ENCODE measurements around the gene MYEOV. TPM values are rescaled to one million over a fixed set of nuclear protein-coding genes. Genes with fewer than 3 reads are reported as not detected.

The MYEOV gene
- total and polyA plus RNA-seq, 9 donors = 0.12 to 0.79 (median 0.53) TPM; not detected in 3

DNA sequence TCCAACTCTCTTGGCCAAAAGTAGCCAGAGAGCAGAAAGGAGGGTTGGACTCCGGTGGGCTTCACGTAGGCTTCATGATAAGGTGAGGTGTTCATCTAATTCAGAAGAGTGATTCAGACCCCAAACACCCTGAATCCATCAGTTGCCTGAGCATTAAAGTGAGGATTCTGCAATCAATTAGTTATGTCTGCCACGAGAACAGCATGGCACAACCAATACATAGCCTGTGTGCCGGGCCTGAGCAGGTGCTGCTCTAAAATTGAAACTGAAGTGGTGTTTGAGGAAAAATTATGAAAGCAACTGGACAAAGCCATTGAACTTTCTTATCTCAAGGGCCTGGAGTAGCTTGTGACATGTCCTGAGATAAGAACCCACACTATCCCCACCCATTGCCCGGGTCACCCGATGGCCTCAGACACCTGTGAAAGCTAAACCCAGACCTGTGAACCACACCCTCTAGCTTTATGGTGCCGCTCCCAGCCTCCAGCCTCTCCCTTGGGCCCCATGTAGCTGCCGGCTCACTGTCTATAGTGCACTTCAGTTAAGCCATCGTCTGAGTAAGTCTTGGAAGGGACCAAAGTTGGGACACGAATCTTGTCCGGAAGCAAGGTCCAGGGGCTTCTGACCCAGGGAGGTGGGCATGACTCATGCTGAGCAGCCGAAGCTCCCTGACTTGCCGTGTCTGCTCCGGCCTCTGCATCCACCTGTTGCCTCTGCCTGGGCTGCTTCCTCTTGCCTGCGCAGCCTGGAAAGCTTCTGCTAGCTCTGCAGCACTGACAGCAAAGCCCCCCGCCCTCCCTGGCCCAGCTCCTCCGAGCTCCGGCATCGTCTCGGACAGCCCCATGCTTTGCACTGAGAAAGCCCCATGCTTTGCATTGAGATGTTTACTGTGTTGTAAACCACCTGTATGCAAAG lies 5.7 kb upstream of the MYEOV start:
- H3K4me1 ChIP-seq (ENCODE audit: insufficient read depth) = no peaks in the 10 kb centered on the region
- H3K9me3 ChIP-seq = peaks cover 0 to 4% of the 10 kb centered on the region in 2 donors
- H3K36me3 ChIP-seq = no peaks in the 10 kb centered on the region
- H3K4me3 ChIP-seq = no peak overlapping the region
- H3K27me3 ChIP-seq = no peaks in the 10 kb centered on the region
- DNase-seq = no peak
- no peak for TF ChIP-seq EP300 (IDR thresholded peaks at IDR 0.05)
- TF ChIP-seq POLR2A (IDR thresholded peaks at IDR 0.05) = no peak
- TF ChIP-seq, protein P1, sequence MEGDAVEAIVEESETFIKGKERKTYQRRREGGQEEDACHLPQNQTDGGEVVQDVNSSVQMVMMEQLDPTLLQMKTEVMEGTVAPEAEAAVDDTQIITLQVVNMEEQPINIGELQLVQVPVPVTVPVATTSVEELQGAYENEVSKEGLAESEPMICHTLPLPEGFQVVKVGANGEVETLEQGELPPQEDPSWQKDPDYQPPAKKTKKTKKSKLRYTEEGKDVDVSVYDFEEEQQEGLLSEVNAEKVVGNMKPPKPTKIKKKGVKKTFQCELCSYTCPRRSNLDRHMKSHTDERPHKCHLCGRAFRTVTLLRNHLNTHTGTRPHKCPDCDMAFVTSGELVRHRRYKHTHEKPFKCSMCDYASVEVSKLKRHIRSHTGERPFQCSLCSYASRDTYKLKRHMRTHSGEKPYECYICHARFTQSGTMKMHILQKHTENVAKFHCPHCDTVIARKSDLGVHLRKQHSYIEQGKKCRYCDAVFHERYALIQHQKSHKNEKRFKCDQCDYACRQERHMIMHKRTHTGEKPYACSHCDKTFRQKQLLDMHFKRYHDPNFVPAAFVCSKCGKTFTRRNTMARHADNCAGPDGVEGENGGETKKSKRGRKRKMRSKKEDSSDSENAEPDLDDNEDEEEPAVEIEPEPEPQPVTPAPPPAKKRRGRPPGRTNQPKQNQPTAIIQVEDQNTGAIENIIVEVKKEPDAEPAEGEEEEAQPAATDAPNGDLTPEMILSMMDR (IDR thresholded peaks at IDR 0.05) = no peak
- H3K27ac ChIP-seq = no peak overlapping the region
- 74 to 81% (median 77%) methylated on average over 20 of the region's 20 CpGs for WGBS, 3 donors
- intact Hi-C loops (cut with DNase I) = no loop called here

DNA sequence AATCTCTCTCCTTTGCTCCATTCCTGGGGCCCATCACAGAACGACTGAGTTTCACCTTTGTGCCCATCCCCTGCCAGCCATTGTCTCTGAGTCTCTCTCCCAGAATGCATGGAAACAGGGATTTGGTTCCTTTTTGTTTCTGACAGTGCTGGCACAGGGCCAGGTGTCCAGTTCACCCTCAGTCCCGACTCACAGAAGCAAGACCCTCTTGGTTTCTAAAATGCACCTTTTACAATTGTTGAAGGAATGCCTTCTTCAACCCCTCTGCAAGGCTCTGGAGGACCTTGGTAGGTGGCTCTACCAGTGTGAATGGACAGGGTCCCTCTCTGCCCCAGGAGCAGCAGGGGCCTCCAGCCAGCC lies 5.1 kb upstream of the MYEOV start:
- Histone ChIP-seq H3K9me3 (peaks cover 0 to 4% of the 10 kb centered on the region in 2 donors), H3K36me3 (no peaks in the 10 kb centered on the region), H3K27me3 (no peaks in the 10 kb centered on the region), H3K4me1 (ENCODE audit: insufficient read depth) (no peaks in the 10 kb centered on the region), H3K4me3 (no peak overlapping the region), H3K27ac (no peak overlapping the region)
- TF ChIP-seq POLR2A (IDR thresholded peaks at IDR 0.05) (no peak), EP300 (IDR thresholded peaks at IDR 0.05) (no peak)
- TF ChIP-seq, protein P1 (IDR thresholded peaks at IDR 0.05) = no peak
- intact Hi-C loops (cut with DNase I) = no loop called here
- WGBS, 3 donors = 26 to 35% (median 28%) methylated on average over 2 of the region's 2 CpGs
- DNase-seq = no peak

DNA sequence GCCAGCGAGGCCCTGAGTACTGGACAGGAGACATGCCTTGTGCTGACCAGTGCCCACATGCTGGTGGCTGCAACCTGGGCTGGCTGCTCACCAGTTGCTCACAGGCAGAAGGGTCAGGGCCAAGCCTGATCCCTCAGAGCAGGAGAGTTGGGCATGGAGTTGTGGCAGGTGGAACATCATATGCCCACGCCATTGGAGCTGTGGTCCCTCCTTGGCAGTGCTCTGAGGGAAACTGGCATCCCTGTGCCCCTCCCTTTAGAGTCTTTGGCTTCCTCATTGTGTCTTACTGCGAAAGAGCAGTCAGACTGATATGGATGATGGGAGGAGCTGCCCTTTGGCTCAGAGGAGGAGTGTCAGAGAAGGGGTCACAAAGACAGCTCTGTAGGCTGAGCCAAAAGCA lies 3.1 kb upstream of the MYEOV start:
- DNase-seq = no peak
- H3K27me3 ChIP-seq = no peaks in the 10 kb centered on the region
- intact Hi-C loops (cut with DNase I) = no loop called here
- no peaks in the 10 kb centered on the region for H3K4me1 ChIP-seq (ENCODE audit: insufficient read depth)
- no peaks in the 10 kb centered on the region for H3K36me3 ChIP-seq
- TF ChIP-seq, protein P1 (IDR thresholded peaks at IDR 0.05) = no peak
- no peak for TF ChIP-seq EP300 (IDR thresholded peaks at IDR 0.05)
- TF ChIP-seq POLR2A (IDR thresholded peaks at IDR 0.05) = no peak
- 75 to 93% (median 78%) methylated on average over 3 of the region's 3 CpGs for WGBS, 3 donors
- peaks cover 0 to 4% of the 10 kb centered on the region in 2 donors for H3K9me3 ChIP-seq
- H3K4me3 ChIP-seq = no peak overlapping the region
- no peak overlapping the region for H3K27ac ChIP-seq

DNA sequence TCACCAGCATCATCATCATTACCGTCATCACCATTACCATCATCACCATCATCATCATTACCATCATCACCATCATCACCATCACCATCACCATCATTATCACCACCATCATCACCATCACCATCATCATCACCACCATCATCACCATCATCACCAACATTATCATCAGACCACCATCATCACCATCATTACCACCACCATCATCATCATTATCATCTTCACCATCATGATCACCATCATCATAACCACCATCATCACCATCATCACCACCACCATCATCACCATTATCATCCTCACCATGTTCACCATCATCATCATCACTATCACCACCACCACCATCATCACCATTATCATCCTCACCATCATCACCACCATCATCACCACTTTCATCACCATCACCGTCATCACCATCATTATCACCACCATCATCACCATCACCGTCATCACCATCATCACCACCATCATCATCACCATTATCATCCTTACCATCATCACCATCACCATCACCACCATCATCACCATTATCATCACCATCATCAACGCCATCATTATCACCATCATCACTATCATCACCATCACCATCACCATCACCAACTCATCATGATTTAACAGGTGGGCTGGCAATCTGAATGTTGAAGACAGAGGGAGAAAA lies 2.4 kb upstream of the MYEOV start:
- DNase-seq = no peak

More for the DNA sequence above, 2.4 kb upstream of the MYEOV start:
- no peaks in the 10 kb centered on the region for H3K36me3 ChIP-seq
- peaks cover 0 to 4% of the 10 kb centered on the region in 2 donors for H3K9me3 ChIP-seq
- no peaks in the 10 kb centered on the region for H3K27me3 ChIP-seq
- TF ChIP-seq EP300 (IDR thresholded peaks at IDR 0.05) (no peak), POLR2A (IDR thresholded peaks at IDR 0.05) (no peak)
- TF ChIP-seq, protein P1 (IDR thresholded peaks at IDR 0.05) = no peak
- 78 to 89% (median 79%) methylated on average over 4 of the region's 4 CpGs for WGBS, 3 donors
- H3K4me1 ChIP-seq (ENCODE audit: insufficient read depth) = no peaks in the 10 kb centered on the region
- H3K4me3 ChIP-seq = no peak overlapping the region
- intact Hi-C loops (cut with DNase I) = no loop called here
- H3K27ac ChIP-seq = no peak overlapping the region
